GM18526 (cell line): ENCODE measurements around the gene TRIM60.

ENCODE experiments used
- POLR2A ChIP-seq: IDR thresholded peaks from 3 replicates; pipeline ENCODE4 v1.6.1; 2011; ENCODE audit not compliant: insufficient read length; ENCODE audit errors: extremely low read depth

The TRIM60 gene

GRCh38 chr4:165031436-165032211 lies at the start of gene TRIM60:
TRIM60 (plus strand) TSS chr4:165031999; CDS start chr4:165040073, 8,074 bp downstream.
- TF ChIP-seq POLR2A: no peak

- TF ChIP-seq POLR2A: no peak
Measured at GRCh38 chr4:164989471-164989870, 42.3 kb upstream of the TRIM60 start.

- no peak for TF ChIP-seq POLR2A
Measured at GRCh38 chr4:164997324-164997723, 34.5 kb upstream of the TRIM60 start.

- TF ChIP-seq POLR2A: no peak
Measured at GRCh38 chr4:164997941-164998340, 33.9 kb upstream of the TRIM60 start.

- no peak for TF ChIP-seq POLR2A
Measured at GRCh38 chr4:165005352-165005925, 26.4 kb upstream of the TRIM60 start.

- TF ChIP-seq POLR2A: no peak
Measured at GRCh38 chr4:165006456-165006855, 25.3 kb upstream of the TRIM60 start.

GRCh38 chr4:165006886-165007285 lies 24.9 kb upstream of the TRIM60 start:
- TF ChIP-seq POLR2A: no peak

- no peak for TF ChIP-seq POLR2A
Measured at GRCh38 chr4:165009493-165010227, 22.1 kb upstream of the TRIM60 start.

- TF ChIP-seq POLR2A: no peak
Measured at GRCh38 chr4:165010487-165010886, 21.3 kb upstream of the TRIM60 start.

GRCh38 chr4:165010991-165011390 lies 20.8 kb upstream of the TRIM60 start:
- no peak for TF ChIP-seq POLR2A

- TF ChIP-seq POLR2A: no peak
Measured at GRCh38 chr4:165011403-165011802, 20.4 kb upstream of the TRIM60 start.

GRCh38 chr4:165013691-165014090 lies 18.1 kb upstream of the TRIM60 start:
- no peak for TF ChIP-seq POLR2A

GRCh38 chr4:165016971-165017370 lies 14.8 kb upstream of the TRIM60 start:
- no peak for TF ChIP-seq POLR2A

GRCh38 chr4:165027762-165028402 lies 3.9 kb upstream of the TRIM60 start:
- no peak for TF ChIP-seq POLR2A

- TF ChIP-seq POLR2A: no peak
Measured at GRCh38 chr4:165048170-165048569, 16.4 kb downstream of the TRIM60 start.

- no peak for TF ChIP-seq POLR2A
Measured at GRCh38 chr4:165052627-165053026, 20.8 kb downstream of the TRIM60 start.
